HS-5 (cell line): ENCODE measurements around the gene STK17B.
"Not testable (repeated sequence)": the region's sequence is repeated elsewhere in the genome, so short reads cannot be mapped to it uniquely, and the experiment has no call there.

Source experiments
- DNase-seq: peaks from one replicate; pipeline ENCODE4 v3.0.0-alpha.2; 2012; ENCODE audit warnings: low read depth

STK17B gene

DNA sequence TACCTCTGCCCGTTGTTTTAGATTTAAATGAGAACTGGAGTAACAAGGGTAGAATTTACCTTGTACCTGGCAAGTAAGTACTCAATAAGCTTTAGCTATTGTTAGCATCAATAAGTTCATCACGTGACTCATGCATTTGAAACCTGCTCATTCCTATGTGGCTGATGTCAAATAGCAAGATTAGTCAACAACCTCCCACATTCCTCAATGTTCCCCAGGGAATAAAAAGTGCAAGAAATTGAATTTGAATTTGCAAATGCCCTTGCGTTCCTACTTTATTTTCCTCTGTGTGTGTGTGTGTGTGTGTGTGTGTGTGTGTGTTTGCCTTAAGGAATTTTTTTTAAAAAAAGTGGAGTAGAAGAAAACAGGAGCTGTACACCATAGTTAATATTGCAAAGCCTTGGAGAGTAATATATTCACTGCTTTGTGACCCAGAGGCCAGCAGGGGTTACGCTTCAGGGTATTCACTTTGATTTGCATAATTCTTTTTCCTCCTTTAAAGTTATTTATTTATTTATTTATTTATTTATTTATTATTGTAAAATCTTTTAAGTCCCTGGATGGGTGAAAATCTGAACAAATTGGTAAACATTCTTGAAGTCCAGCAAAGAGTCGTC, 58.9 kb downstream of the STK17B start:
- peak; percentile 91 for DNase-seq

DNA sequence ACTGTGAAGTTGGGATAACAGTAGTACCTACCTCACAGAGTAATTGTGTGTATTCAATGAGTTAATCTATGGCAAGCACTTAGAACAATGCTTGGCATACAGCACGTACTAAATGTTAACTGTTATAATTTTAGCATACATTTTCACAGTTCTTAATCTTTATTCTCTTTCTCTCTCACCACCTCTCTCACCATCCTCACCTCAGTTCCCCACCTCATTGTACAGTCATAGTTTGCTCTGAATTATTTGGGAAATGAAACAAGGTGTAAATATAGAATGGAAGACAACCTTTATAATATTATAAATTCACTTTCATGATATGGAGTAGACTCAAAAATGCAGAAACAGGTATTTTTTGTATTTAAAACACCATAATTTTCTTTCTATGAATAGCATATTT, 62.8 kb downstream of the STK17B start:
- no peak for DNase-seq

DNA sequence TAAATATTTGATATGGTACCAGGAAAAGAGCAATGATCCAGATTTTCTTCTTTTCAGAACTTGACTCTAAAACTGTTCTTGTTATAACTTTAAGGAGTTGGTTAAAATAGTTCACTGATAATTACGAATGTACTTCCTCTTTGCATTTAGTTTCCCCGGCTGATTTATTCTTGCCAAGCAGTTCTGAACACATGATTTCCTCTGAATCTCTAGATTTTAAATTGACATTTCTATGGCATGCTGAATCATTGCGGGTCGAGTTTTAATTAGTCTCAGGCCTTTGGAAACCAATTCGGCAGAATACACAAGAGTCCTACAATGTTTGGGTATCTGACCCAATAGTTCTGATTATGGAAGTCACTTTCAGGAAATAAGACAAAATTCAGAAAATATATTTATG, 65.4 kb downstream of the STK17B start:
- DNase-seq, result no peak

DNA sequence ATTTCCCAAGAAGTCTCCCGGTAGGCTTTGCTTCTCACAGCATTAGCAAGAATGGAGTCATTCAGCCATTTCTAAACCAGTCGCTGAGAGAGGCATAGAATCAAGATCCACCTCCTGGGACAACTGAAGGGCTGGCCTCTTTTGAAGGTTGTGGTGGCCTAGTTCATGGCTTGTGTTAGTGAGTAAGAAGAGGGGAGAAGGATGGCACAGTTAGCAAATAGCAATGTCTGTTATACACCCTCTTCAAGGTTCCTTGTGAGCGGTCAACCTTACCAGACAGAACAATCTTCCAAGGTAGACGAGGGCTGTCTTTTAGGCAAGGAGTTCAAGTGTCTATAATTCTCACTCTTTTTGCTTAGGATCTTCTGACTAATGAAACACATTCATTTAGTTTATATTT, 67.3 kb downstream of the STK17B start:
- no peak for DNase-seq

DNA sequence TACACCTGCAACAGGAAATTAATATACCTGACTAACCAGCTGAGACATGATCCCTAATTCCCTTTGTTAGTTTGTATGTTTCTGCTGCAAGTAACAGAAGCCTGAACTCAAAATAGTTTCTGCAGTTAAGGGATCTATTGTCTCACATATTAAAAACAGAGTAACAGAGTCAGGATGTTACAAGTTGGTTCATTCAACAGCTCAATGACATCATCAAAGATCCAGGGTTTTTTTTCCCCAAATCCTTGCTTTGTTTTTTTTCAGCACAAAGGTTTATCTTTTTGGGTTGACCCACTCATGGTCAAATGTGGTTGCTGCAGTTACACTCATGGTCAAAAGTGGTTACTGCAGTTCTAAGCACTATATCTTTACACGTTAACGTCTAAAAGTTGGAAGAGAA, 67.8 kb downstream of the STK17B start:
- DNase-seq, result no peak

DNA sequence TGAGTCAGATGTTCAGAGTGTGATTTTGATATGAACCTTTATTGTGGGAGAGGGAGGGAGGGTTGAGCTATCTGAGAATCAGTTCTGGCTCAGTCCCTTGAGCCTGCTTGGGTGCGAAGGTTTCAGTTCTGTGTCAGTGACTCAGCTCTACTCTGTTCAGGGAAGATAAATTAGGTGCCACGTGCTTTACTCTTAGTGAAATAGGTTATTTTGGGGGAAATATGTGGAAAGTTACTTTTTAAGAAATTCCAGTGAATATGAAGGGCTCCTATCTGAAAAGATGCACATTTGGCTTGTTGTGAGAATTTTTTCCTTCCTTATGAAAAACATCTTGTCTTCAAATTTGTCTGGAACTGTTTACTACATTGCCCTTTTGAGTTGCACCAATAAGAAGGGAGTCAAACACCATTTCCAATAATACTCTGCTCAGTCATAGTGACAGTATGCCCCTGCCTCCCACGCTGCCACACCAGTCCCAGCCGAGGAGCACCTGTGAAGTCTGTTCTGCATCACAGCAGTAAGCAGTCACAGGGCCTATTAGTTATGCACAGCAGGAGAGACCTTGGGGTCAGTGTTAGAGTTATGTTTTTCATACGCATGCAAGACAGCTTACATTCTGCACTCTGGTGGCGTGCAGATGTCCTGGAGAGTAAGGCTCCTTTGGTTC, 69.9 kb downstream of the STK17B start:
- DNase-seq, result no peak

DNA sequence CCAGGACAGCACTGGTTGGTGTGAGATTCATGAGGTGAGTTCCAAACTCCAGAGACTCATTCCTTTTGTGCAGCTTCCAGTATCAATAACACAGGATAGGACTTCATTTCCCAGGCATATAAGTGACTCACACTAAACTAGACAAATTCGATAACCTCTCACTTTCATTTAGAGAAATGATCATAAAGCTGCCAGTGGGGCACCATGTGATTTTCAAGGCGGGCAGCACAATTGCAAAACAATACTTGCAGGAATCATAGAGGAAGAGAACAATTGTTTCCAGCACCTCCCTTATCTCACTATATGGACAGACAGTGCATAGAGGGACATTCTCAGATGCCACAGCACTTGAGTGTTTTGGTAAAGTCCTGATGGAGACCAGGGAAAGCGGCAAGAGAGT, 71.5 kb downstream of the STK17B start:
- DNase-seq, result no peak

DNA sequence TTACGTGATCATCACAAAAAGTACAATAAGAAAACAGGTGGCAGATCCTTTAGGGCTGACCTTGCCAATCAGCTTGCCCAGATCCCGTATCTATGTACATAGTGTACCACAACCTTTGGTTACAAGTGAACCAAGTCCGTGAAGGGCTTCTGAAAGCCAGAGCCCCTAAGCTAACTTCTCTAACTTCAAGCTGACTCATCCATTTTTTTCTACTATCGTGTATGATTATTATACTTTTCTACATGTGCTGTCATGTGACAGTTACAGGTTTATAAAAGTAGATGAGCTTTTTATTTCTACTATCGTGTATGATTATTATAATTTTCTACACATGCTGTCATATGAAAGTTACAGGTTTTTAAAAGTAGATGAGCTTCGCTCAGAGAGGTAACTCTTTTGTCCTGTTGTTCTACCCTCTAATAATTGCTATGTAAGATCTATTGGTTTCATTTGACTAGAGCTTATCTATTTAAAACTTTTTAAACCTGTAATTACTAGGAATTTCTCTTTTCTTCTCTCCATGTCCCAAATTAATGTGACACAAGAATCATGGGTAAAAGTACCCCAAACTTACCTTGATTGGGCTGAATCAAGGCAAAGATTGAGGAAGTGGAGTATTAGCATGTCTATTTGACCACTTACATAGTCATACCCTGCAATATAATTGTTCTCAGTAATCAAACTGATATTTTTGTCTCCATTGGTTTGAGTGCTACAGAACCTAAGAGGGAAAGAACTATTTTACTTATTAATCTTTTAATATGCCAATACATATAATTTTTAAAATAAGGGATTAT, 73.3 kb downstream of the STK17B start:
- no peak for DNase-seq

DNA sequence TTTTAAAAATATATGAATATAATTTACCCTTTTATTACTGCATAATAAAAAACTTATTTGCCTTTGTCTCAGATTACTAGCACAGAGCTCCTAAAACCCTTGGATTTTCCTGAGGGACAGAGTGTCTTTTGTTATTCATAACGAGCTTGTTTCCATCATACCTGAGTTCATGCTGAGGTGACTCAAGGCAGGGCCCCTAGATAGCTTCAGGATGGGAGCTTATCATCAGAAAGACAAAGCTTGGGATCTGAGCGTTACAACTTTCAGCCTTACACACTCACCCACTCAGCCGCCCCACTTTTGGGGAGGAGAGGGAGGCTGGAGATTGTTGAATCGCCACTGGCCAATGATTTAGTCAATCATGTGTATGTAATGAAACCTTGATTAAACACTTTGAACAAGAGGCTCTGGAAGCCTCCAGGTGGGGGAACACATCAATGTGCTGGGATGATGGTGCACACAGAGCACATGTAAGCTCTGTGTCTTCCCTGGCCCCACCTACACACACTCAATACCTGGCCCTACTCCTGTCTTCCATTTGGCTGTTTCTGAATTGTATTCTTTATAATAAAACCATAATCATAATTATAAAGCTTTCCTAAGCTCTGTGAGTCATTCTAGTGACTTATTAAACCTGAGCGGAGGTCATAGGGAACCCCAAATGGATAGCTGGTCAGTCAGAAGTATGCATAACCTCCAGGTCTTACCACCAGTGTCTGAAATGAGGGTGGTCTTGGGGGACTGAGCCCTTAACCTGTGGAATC, 74.2 kb downstream of the STK17B start:
- no peak for DNase-seq

DNA sequence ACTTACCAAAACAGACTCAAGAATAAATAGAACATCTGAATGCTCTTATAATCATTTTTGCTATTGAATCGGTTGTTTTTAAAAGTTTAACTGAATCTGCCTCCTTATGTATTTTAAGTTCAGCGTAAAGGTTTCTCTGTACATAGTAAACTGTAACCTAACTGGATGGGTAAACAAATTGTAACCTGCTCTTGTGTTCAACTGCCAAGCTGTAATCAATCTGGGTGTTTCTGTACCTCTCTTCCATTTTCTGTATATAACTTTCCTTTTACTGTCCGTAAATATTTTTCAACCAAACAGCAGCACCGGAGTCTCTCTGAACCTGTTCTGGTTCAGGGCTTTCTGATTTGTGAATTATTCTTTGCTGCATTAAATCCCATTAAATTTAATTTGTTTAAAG, 75.1 kb downstream of the STK17B start:
- no peak for DNase-seq

DNA sequence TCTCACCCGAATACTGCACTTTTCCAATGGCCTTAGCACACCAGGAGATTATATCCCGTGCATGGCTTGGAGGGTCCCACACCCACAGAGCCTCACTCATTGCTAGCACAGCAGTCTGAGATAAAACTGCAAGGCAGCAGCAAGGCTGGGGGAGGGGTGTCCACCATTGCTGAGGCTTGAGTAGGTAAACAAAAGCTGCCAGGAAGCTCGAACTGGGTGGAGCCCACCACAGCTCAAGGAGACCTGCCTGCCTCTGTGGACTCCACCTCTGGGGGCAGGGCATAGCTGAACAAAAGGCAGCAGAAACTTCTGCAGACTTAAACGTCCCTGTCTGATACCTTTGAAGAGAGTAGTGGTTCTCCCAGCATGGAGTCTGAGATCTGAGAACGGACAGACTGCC, 81.9 kb downstream of the STK17B start:
- DNase-seq, result not testable (repeated sequence)

DNA sequence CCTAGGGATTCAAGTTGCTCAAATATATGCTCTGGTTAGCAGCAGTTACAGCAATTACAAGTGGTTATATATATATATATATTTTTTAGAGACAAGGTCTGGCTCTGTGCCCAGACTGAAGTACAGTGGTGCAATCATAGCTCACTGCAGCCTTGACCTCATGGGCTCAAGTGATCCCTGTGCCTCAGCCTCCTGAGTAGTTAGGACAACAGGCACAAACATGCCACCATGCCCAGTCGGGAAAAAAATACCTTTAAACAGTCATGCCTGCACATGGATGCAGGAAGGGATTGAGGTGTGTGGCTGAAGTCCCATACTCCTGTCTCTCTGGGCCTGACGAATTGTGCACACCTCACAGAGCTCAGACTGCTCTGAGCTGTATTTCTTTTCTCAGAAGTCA, 83.2 kb downstream of the STK17B start:
- DNase-seq, result no peak

DNA sequence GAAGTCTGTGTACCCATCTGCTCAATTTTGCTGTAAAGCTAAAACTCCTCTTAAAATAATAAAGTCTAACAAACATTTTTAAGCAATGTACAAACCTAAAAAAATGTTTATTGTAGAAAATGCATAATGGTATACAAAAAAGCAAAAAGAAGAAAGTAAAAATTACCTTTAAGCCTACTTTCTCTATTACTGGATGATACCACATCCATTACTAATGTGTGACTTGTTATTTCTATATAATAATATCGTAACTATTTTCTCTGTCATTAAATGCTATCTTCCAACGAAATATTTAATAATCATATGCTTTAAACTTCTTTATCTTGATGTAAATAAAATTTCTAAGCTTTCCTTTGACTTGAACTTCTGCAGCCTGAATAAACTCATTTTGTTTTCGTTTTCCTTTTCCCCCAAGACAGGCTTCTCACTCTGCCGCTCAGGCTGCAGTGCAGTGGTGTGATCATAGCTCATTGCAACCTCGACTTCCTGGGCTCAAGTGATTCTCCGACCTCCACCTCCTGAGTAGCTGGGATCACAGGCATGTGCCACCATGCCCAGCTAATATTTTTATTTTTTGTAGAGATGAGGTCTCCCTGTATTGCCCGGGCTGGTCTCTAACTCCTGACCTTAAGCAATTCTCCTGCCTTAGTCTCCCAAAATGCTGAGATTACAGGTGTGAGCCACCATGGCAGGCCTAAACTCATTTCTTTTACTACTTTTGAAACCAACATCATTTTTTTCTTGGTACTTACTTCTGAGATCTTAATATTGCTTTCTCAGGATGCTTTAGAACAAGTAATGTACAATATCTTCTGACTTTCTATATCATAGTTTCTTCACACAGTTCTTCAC, 84.6 kb downstream of the STK17B start:
- DNase-seq, result no peak

DNA sequence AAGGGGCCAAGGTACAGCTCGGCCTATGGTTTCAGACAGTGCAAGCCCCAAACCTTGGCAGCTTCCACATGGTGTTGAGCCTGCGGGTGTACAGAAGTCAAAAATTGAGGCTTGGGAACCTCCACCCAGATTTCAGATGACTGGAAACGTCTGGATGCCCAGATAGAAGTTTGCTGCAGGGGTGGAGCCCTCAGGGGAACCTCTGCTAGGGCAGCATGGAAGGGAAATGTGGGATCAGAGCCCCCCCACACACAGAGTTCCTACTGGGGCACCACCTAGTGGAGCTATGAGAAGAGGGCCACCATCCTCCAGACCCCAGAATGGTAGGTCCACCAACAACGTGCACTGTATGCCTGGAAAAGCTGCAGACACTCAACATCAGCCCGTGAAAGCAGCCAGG, 87.8 kb downstream of the STK17B start:
- no peak for DNase-seq
